Embryonic facial prominence (tissue), 1 donor: ENCODE results near the gene MS4A2.
"Not testable (repeated sequence)": the region's sequence is repeated elsewhere in the genome, so short reads cannot be mapped to it uniquely, and the experiment has no call there.

Experiments used
- DNase-seq: peaks from one replicate; pipeline ENCODE4 v3.0.0-alpha.2; 2016; ENCODE audit errors: extremely low spot score

Gene MS4A2

DNA sequence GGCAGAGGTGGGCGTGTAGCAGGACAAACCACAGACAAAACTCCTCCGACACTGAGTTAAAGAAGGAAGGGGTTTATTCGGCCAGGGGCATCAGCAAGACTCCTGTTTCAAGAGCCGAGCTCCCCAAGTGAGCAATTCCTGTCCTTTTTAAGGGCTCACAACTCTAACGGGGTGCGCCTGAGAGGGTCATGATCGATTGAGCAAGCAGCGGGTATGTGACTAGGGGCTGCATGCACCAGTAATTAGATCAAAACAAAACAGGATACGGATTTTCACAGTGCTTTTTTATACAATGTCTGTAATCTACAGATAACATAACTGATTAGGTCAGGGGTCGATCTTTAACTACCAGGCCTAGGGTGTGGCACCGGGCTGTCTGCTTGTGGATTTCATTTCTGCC, 12.9 kb downstream of the MS4A2 start:
- not testable (repeated sequence) for DNase-seq

DNA sequence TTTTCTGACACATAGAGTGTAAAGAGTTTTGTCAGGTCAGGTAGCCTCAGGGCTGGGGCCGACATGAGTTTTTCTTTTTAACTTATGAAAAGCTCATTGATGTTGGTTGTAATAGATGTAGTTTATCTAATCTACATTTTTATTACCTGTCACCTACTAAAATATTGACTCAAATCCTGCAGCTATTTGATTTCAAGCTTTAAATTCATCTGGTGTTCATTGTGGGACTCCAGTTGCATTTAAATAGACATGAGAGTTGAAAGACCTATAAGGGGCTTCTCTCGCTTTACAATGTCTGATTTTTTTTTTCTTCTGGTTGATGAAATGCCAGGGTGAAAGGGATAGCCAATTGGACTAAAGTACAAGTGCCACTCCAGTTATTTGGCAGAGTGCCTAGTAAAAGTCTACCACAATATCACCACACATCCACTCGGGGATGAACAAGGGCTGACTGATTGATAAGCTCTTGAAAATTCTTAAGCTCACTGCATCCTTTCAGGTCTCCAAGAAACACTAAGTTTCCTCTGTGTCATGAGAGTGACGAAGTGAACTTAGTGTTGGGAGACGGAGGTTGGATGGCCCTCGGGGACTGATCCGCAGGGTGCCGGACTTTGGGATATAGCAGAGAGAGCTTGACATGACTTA, 16.1 kb downstream of the MS4A2 start:
- not testable (repeated sequence) for DNase-seq

DNA sequence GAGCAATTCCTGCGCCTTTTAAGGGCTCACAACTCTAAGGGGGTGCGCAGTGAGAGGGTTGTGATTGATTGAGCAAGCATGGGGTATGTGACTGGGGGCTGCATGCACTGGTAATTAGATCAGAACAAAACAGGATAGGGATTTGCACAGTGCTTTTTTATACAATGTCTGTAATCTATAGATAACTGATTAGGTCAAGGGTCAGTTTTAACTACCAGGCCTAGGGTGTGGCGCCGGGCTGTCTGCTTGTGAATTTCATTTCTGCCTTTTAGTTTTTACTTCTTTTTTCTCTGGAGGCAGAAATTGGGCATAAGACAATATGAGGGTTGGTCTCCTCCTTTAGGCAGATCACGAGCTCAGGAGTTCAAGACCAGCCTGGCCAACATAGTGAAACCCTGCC, 20.2 kb downstream of the MS4A2 start:
- DNase-seq, result not testable (repeated sequence)

DNA sequence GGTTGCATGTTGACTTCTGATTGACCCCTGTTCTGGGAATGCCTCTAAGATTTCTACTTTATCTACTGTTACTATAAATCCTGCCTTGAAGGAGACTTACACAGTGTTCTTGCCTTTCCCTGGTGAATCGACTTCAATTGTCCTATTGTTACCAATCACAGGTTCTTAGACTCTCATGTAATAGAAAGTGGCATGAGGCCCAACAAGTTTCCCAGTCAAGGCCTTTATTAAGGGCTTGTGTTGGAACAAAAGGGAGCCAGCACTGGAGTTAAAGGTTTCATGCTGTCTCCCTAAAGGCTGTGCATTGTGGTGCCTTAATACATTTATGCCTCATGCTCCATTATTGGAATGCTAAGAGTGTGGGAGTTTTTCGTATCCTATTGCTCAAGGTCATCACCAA, 23.3 kb downstream of the MS4A2 start:
- DNase-seq, result no peak

DNA sequence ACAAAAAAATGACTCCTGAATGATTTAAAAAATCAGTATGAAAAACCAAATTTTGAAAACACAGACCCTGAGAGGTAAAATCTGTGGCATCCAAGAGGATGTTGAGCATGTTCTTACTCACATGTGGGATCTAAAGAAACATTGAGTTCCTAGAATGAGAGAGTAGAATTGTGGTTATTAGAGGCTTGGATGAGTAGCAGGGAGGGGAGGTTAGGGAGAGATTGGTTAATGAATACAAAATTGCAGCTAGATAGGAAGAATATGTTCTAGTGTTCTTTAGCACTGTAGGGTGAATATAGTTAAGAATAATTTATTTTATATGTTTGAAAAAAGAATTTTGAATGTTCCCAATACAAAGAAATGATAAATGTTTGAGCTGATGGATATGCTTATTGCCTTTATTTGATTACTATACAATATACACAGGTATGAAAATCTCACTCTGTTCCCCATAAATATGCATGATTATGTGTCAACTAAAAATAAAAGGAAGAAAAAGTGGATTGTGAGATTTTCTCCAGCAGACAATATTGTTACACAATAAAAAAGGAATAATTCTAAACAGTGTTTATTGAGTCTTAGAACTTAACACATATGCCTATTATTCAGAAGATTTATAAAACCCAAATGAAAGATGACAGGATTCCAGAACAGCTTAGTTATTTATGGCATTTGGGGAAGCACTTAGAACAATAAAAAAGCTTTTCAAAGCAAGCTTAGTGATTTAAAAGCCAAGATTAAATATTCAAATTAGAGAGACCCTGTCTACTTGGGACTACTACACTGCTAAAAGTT, 28.7 kb downstream of the MS4A2 start:
- DNase-seq, result no peak

DNA sequence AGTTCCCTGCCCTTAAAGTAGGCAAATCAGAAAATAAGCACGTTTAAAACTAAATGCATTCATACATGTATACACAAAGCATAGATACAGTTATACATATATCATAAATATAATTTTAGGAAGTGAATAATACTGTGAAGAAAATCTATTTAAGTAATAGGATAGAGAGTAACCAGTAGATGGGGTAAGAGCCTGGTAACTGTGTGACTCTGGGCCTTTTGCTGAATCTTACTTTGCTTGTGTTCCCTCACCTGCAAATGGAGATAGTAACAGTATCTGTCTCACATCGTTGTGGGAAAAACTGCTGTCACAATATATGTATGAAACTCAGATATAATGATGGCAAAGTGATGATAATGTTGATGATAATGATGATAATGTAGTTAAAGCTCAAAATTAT, 29.9 kb downstream of the MS4A2 start:
- DNase-seq, result no peak

DNA sequence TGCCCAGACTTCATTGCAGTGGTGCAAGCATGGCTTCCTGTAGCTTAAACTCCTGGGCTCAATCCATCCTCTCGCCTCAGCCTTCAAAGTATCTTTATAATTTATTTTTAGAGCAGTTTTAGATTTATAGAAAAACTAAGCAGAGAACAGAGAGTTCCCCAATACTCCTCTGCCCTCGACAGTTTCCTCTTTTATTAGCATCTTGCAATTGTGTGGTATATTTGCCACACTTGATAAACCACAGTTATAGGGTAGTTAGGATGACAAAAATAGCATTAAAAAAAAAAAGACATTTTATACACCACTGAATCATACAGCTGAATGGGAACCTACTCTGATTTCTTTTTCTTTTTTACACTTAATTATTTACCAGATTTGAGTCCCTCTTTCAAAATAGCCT, 31.2 kb downstream of the MS4A2 start:
- DNase-seq, result no peak

DNA sequence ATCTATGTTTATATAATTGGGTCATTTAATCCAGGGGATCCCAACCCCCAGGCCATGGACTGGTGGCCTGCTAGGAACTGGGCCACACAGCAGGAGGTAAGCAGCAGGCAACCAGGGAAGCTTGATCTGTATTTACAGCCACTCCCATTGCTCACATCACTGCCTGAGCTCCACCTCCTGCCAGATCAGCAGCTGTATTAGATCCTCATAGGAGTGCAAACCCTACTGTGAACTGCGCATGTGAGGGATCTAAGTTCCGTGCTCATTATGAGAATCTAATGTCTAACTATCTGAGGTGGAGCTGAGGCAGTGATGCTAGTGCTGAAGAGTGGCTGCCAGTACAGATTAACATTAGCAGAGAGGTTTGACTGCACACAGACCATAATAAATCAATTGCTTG, 32.8 kb downstream of the MS4A2 start:
- no peak for DNase-seq

DNA sequence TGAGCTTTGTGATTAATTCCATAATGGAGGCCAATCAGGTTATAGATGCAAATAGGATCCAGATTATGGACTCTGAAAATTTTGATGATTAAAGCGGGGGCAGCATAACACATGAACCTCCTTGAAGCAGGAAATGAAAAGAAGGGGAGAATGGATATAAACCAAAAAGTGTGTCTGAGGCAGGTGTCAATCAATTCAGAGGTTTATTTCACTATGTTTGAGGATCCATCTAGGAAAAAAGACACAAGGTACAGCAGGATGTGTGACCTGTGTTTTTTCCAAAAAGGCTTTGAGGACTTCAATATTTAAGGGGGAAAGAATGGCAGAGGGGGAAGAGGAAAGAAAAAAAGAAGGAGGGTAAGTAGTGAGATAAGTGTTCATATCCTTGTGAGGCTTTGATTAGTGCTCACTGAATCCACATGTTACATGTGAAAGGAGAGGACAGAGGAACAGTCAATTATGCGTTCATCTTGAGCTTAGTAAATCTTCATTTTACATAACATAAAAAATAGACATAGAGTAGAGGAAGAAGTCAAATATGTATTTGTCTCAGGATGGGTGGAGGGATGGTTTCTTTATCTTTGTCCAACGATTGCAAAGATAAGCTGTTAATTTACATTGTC, 34.1 kb downstream of the MS4A2 start:
- DNase-seq, result no peak

DNA sequence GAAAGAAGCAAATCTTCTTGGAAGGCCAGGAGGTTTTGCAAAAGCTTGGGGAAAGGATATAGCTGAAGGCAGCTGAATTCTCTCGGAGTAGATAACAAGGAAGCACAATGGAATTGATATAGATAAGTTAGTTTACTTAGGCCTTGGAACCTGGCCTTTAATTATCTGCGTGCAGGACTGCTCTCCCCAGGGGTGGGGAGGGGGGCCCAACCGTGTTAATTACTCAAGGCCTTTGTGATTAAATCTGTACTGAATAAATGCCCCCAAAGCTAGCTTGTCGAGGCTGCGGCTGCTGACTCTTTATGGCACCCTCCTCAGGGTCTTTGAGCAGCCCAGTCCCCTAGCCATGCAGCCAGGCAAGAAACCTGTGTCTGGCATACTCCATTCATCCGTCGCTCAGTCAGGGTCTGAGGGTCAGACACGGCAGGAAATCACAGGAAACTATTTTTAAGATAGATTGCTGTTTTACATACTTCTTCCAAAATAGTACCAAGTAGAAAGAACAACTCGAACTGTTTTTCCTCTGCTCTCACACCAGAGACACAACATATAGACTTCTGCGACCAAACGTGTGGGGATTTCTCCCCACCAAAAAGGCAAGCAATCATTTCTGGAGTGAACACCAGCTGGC, 36.5 kb downstream of the MS4A2 start:
- DNase-seq, result no peak

DNA sequence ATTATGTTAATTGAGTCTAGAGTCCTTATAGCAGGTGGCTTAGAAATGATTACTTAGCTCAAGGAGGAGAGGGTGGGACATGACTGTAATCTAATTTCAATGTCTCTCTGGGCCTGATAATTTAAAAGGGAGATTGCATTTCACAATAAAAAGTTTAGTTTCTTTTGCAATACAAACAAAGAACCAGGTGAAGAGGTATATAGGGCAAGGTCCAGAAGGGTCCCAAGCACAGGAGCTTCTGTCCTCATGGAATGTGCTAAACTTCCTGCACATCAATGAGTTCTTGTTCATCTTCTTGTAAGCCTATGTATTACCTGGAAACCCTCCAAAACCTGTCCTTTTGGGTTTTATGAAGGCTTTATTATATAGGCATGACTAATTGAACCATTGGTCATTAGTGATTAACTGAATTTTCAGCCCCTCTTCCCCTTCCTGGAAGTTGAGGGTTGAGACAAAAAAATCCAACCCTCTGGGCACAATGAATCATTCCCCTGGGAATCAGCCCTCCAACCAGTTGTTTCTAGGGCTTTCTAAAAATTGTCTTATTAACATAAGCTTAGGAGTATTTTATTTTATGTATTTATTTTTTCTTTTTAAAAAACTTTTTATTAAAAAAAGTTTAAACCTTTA, 37.6 kb downstream of the MS4A2 start:
- DNase-seq, result no peak

DNA sequence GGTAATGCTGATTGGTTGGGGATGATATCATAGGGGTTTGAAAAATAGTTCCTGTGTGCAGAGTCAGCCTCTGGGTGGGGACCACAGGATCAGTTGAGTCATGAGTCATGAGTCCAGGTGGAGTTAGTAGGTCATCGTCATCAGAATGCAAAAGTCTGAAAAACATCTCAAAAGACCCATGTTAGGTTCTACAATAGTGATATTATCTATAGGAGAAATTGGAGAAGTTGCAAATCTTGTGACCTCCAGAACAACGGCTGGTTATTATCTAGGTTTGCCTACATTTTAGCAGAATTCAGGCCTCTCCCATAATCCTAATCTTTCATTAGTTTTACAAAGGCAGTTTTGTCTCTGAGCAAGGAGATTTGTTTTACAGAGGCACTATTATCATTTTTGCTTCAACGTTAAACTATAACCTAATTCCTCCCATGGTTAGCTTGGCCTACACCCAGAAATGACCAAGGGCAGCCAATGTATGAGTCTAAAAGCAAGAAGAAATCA, 38.9 kb downstream of the MS4A2 start:
- DNase-seq, result no peak

DNA sequence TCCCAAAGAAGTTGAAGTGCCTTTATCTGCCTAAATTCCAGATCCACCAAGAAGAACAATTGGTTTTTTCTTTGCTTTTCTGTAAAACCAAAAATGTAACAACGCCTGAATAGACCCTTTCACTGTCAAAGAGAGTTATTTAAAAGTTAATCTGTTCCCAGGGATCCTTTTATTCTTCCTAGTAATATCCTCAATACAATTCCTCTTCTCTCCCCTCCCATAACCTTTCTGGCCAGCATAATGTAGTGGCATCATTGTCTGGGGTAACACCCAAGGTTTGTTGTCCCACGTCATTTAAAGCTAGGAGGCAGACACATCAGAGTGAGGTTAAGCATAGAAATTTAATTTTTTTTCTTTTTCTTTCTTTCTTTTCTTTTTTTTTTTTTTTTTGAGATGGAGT, 39.9 kb downstream of the MS4A2 start:
- DNase-seq, result no peak

DNA sequence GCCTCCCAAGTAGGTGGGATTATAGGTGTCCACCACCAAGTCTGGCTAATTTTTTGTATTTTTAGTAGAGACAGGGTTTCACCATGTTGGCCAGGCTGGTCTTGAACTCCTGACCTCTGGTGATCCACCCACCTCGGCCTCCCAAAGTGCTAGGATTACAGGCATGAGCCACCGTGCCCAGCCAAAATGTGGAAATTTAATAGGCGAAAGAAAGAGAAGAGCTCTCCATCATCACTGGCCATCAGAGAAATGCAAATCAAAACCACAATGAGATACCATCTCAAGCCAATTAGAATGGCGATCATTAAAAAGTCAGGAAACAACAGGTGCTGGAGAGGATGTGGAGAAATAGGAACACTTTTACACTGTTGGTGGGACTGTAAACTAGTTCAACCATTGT, 40.4 kb downstream of the MS4A2 start:
- not testable (repeated sequence) for DNase-seq

DNA sequence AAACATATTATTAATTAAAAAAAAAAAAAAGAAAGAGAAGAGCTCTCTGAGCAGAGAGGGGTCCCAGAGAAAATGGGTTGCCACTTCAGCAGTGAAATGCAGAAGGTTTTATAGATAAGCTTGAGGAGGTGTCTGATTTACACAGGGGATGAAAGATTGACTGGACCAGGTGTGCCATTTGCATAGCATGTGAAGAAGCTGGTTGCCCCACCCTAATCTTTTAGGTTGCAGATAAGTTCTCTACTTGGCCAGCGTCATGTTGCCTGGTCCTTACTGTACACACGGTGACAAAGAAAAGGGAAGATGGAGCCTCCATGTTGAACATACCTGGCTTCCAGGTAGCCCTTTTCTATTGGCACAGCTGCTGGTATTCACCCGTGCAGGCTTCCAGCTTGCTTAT, 41.4 kb downstream of the MS4A2 start:
- no peak for DNase-seq

DNA sequence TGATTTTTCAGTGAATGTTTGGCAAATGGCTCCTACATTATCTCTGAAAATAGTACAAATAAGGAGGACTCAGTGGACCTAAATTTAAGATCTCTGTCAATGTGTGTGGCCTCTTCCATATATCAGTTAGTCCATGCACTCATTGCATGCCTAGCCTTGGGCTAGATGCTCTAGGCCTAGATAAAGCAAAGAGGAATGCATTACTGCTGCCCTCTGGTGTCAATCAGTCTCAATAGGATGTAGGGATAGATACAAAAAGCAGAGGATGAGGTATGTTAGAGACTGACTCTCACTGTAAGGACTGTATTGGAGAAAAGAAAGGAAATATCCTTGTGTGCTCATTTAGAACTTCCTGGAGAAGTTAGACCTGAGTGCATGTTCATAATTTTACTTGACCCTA, 42.0 kb downstream of the MS4A2 start:
- no peak for DNase-seq

DNA sequence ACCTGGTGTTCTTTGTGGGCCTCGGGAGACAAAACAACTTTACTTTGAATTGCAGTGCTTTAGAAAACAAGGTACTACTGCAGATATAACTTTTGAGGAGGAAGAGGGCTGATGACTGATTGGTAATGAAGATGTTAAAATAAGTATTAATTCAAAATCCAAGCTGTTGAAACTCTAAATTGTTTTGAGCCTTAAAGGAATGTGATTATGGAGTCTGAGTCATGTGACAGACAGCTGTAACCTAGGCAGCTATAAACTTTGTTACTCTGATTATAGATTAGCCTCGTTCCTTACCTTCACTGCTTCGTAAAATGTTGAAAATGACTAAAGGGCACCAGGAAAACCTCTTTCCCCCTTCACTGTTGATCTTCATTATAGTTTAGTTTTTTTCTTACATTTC, 43.4 kb downstream of the MS4A2 start:
- no peak for DNase-seq

DNA sequence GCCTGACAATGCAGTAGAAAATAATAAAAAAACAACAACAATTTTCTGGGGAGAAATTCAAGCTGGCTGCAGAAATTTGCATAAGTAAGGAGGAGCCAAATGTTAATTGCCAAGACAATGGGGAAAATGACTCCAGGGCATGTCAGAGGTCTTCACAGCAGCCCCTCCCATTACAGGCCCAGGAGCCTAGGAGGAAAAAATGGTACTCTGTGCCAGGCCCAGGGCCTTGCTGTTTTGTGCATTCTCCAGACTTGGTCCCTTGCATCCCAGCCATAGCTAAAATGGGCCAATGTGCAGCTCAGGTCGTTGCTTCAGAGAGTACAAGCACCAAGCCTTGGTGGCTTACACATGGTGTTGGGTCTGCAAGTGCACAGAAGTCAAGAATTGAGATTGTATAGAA, 45.5 kb downstream of the MS4A2 start:
- no peak for DNase-seq

DNA sequence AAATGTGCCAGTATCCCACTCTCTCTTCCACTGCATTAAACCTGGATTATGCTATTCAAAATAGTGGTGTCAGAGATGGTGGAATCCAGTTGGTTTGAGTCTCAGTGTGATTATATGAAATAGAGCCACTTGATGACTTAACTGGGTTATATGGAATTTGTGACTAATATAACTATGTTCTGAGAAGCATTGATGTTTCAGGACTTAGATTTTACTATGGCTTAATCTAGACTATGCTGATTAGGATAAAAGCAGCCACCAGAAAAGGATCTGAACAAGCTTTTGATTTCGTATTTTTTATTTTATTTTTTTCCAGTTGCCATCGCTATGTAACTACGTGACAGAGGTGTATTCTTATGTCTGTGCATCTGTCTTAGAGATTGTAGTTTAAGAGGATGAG, 55.3 kb downstream of the MS4A2 start:
- no peak for DNase-seq

DNA sequence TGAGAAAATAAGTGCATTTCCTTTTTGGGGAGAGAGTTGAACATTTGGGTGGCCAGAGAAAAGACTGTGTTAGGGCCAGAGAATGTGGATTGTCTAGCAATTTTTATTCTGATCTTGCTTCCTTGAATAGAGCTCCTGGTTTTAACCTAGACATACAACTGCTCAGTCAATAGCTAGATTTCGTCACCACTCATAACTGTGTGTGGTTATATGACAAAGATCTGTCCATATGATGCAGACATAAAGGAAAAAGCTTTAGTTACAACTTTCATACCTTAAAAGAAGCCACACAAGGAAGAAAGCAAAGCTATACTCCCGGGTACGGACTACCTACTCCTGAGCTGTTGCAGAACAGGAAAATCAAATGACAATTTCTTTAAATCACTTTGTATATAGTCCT, 57.2 kb downstream of the MS4A2 start:
- DNase-seq, result no peak
